K562 (cell line): ENCODE measurements around the gene SESN3. TPM values are rescaled to one million over a fixed set of nuclear protein-coding genes. Genes with fewer than 3 reads are reported as not detected.

Experiments used
- CCAR2 ChIP-seq: fragments of 200-400 bp; formaldehyde crosslinking; IDR thresholded peaks from 2 replicates; pipeline ENCODE4 v1.6.1; 2017; ENCODE audit warnings: mild to moderate bottlenecking, low read depth, low read length
- NCOA6 ChIP-seq: fragments of 450-650 bp; IDR thresholded peaks from 2 replicates; pipeline ENCODE4 v1.6.1; 2017; ENCODE audit warnings: mild to moderate bottlenecking
- ZNF217 ChIP-seq: sonication (generic); formaldehyde crosslinking; IDR thresholded peaks from 2 replicates; pipeline ENCODE4 v1.8.0; 2022; ENCODE audit warnings: mild to moderate bottlenecking, missing genetic modification reagents
- polyA plus RNA-seq, 8 experiments: library from polyadenylated mRNA; depleted of rRNA in 4 of 8; stranded (reverse) in 5 of 8; unstranded in 3 of 8; fragments of >200 nt; fragmentation: Nextera tagmentation in 2 of 8; fragmentation: Illumina TruSeq in 1 of 8; extraction: Ambion mirVana in 2 of 8; extraction: Trizol in 1 of 8; gene quantifications; 2 replicates each; pipeline versions ENCODE4 v1.2.1 to v1.2.3, GENCODE V29; 2011 to 2014; ENCODE audit warnings: inconsistent platforms in 1 of 8, missing spikeins in 1 of 8
- total RNA-seq, 7 experiments: library from RNA; depleted of rRNA in 6 of 7; stranded (reverse); fragments of >200 nt in 6 of 7; fragmentation: Illumina TruSeq in 2 of 7; extraction: Trizol in 2 of 7; gene quantifications; 2 replicates each; pipeline versions ENCODE4 v1.2.1 to v1.2.3, GENCODE V29; 2011 to 2021; ENCODE audit warnings: low replicate concordance in 1 of 7
- TF ChIP-seq, protein P1 (sequence below), 2 experiments: fragments of 450-650 bp; IDR thresholded peaks; 2 replicates each; pipeline ENCODE4 v1.6.1; 2016; ENCODE audit warnings: mild to moderate bottlenecking in 2 of 2, borderline replicate concordance in 1 of 2, low read depth in 1 of 2, moderate library complexity in 1 of 2

SESN3 gene
- total and polyA plus RNA-seq, 9 of the 15 experiments (the other 6 are each of a cell fraction or from before 2014, with no cell fraction given): 0.44 to 2.6 (median 1.5) TPM

DNA sequence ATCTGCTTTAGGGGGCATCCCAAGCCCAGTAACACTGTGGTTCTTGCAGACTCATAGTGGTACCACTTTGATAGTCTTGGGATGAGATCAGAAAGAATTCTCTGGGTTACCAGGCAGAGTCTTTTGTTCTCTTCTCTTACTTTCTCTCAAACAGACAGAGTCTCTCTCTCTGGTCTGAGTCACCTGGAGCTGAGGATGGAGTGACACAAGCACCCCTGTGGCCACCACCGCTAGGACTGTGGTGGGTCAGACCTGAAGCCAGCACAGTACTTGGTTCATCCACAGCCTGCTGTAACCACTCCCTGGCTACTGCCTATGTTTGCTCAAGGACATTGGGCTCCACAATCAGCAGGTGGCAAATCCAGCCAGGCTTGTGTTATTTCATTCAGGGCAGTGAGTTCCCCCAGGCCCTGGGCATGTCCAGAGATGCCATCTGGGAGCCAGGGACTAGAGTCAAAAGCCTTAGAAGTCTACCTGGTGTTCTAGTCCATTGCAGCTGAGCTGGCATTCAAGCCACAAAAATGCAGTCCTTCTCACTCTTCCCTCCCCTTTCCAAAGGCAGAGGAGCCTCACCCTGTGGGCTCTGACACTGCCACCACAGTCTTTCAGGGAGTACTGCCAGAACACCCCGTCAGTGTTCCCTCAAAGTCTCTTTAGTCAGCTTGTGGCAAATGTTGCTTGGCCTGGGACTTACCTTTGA, 111.5 kb downstream of the SESN3 start (continued):
- TF ChIP-seq ZNF217 (no peak), NCOA6 (no peak), CCAR2 (no peak)
- TF ChIP-seq, protein P1, sequence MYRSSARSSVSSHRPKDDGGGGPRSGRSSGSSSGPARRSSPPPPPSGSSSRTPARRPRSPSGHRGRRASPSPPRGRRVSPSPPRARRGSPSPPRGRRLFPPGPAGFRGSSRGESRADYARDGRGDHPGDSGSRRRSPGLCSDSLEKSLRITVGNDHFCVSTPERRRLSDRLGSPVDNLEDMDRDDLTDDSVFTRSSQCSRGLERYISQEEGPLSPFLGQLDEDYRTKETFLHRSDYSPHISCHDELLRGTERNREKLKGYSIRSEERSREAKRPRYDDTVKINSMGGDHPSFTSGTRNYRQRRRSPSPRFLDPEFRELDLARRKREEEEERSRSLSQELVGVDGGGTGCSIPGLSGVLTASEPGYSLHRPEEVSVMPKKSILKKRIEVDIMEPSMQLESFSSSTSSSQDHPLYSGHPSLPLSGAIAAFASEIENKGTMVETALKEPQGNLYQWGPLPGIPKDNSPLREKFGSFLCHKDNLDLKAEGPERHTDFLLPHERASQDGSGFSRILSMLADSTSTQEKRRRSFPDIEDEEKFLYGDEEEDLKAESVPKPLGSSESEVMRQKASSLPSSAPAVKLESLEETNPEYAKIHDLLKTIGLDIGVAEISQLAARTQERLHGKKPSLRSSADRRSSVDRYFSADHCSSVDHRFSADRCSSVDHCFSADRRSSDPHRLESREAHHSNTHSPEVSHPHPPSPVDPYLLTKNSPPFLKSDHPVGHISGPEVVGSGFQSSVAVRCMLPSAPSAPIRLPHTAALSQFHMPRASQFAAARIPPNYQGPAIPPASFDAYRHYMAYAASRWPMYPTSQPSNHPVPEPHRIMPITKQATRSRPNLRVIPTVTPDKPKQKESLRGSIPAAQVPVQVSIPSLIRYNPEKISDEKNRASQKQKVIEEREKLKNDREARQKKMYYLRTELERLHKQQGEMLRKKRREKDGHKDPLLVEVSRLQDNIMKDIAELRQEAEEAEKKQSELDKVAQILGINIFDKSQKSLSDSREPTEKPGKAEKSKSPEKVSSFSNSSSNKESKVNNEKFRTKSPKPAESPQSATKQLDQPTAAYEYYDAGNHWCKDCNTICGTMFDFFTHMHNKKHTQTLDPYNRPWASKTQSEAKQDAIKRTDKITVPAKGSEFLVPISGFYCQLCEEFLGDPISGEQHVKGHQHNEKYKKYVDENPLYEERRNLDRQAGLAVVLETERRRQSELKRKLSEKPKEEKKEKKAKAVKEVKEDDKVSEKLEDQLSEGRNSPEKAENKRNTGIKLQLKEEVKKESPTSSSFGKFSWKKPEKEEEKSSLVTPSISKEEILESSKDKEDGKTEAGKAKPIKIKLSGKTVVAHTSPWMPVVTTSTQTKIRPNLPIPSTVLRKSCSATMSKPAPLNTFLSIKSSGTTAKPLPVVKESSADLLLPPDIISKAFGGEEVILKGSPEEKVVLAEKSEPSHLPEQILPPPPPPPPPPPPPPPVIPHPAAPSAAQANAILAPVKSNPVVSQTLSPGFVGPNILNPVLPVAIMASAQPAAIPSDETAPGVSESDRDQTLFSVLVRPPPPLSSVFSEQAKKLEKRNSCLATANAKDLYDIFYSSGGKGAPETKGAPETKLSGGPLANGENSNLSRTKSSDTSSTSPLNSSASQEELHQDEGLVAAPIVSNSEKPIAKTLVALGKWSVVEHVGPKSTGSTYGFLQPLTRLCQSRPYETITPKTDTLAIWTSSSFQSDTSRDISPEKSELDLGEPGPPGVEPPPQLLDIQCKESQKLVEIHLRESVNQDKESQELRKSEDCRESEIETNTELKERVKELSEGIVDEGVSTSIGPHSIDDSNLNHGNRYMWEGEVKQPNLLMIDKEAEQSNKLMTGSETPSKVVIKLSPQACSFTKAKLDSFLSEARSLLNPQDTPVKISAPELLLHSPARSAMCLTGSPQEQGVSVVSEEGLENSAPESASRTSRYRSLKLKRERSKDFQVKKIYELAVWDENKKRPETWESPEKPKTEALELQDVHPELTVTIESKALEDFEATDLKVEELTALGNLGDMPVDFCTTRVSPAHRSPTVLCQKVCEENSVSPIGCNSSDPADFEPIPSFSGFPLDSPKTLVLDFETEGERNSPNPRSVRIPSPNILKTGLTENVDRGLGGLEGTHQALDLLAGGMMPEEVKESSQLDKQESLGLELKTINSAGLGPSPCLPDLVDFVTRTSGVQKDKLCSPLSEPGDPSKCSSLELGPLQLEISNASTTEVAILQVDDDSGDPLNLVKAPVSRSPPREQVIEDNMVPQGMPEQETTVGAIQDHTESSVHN (IDR thresholded peaks at IDR 0.05; ENCODE audit: borderline replicate concordance in 1 of 2, low read depth in 1 of 2): no peak
